NOMO-1 treated with DMSO at 0.1 percent for 48 hours (cell line): ENCODE data around the gene CES4A.
A peak's percentile ranks its signal among the peaks of the same experiment; 100 is the strongest.
"Not testable (repeated sequence)": the region's sequence is repeated elsewhere in the genome, so short reads cannot be mapped to it uniquely, and the experiment has no call there.

Experiments
- DNase-seq: peaks from one replicate; lab custom pipeline; 2025; ENCODE audit not compliant: unreplicated experiment; lab: John Stamatoyannopoulos, UW

The CES4A gene

GRCh38 chr16:67041520-67041919 is 53.1 kb downstream of the CES4A start:
- DNase-seq: not testable (repeated sequence)

- DNase-seq: no peak
Measured at GRCh38 chr16:67043420-67043819, 55.0 kb downstream of the CES4A start.

- DNase-seq: no peak
Measured at GRCh38 chr16:67050796-67051195, 62.4 kb downstream of the CES4A start.

- DNase-seq: no peak
Measured at GRCh38 chr16:67052399-67052798, 64.0 kb downstream of the CES4A start.

- no peak for DNase-seq
Measured at GRCh38 chr16:67053767-67054334, 65.5 kb downstream of the CES4A start.

GRCh38 chr16:67054901-67055300 is 66.5 kb downstream of the CES4A start:
- no peak for DNase-seq

GRCh38 chr16:67055712-67056487 is 67.5 kb downstream of the CES4A start:
- DNase-seq: peak; percentile 3
